Activated CD8-positive, alpha-beta memory T cell treated with anti-CD3 and anti-CD28 coated beads, Interleukin-2, amount 10 ng/mL, durations not matched to agents 7 days and 5 days (primary cell): ENCODE measurements around the gene ZNF407. TPM values are rescaled to one million over a fixed set of nuclear protein-coding genes. Genes with fewer than 3 reads are reported as not detected.
"Not testable (repeated sequence)": the region's sequence is repeated elsewhere in the genome, so short reads cannot be mapped to it uniquely, and the experiment has no call there.

Source experiments
- ATAC-seq: fragments of 150-1000 bp; cut with Tn5 transposase; one replicate; pipeline ENCODE4 v1.10.0; 2021; ENCODE audit warnings: moderate library complexity
- CTCF ChIA-PET: fragments of 350-600 bp; sonication (Branson Sonifier 250); formaldehyde crosslinking; loops from one replicate; lab custom pipeline; 2021; ENCODE audit warnings: antibody characterized with exemption; lab: Charles Lee
- DNase-seq: peaks from one replicate; pipeline ENCODE4 v3.0.0-alpha.2; 2020
- H3K27ac Mint-ChIP-seq: one replicate; pipeline ENCODE4 v1.8.0; 2021; ENCODE audit warnings: mild to moderate bottlenecking, mixed read lengths
- H3K27me3 Mint-ChIP-seq: one replicate; pipeline ENCODE4 v1.8.0; 2021; ENCODE audit warnings: mixed read lengths
- H3K36me3 Mint-ChIP-seq: one replicate; pipeline ENCODE4 v1.8.0; 2021; ENCODE audit warnings: mild to moderate bottlenecking, mixed read lengths
- H3K4me1 Mint-ChIP-seq: one replicate; pipeline ENCODE4 v1.8.0; 2021; ENCODE audit warnings: mixed read lengths
- H3K4me3 Mint-ChIP-seq: one replicate; pipeline ENCODE4 v1.8.0; 2021; ENCODE audit warnings: mild to moderate bottlenecking, moderate library complexity, mixed read lengths
- H3K9me3 Mint-ChIP-seq: one replicate; pipeline ENCODE4 v1.8.0; 2022; ENCODE audit warnings: low read depth, mixed read lengths
- total RNA-seq, 2 experiments: library from RNA; stranded (reverse); gene quantifications; one replicate each; pipeline ENCODE4 v1.2.3, GENCODE V29; 2021

ZNF407 gene
- total RNA-seq, 2 experiments from 2014 or later, result 12.9 to 16.6 TPM

DNA sequence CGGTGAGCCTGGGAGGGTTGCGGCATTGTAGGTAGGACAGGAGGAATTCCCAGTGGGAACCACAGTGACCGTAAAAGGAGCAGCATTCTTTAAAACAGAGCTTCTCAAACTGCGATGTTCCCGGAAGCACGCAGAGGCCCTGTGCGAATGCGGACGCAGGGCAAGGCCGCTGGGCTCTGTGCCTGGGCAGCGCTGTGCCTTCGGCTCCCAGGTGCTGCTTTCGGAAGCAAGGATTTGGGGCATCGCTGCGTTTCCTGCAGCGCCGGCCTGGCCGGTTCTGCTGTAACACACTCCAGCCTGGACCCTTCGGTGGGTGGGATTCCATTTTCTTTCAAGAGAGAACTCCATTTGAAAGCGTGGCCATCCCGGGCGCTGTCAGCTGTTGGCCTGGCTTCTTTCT, 492.7 kb downstream of the ZNF407 start:
- Mint-ChIP-seq H3K36me3 (no peaks in the 10 kb centered on the region), H3K27ac (no peak overlapping the region), H3K9me3 (peaks cover 9% of the 10 kb centered on the region), H3K4me3 (no peak overlapping the region), H3K27me3 (peaks cover 5% of the 10 kb centered on the region), H3K4me1 (no peaks in the 10 kb centered on the region)
- ATAC-seq (no peak), DNase-seq (peak; percentile 18)
- CTCF ChIA-PET, result no interaction called here

DNA sequence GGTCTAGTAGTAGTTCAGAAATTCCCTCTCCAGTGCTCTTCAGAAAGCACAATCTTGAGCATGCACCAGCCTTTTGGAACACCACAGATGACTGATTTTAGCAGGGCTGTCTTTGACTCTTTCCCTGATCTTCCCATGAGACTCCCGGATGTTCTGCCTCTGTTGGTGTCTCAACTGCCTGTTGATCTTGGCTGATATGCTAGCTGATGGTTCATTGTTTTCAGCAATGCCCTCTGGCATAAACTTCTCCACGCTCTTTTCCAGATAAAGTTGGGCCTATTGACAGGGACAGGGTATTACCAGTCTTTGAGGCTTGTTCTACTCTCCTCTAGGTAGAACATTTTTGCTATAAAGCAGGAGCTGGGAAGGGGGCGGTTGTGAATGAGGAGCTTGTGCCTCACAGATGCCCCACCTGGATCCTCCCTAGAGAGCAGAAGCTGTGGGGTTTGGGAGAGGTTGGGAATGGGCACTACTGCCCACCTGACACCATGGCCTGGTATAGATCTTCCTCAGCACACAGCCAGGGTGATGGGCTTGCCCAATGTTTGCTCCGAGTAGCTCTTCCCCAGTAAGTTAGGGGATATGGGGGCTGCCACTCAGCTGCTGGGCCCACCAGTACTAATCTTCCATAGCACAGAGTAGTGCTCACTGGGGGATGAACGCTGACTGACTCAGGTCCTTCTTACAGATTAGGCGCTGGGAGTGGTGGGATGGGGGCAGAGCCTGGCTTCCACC, 500.0 kb downstream of the ZNF407 start:
- Mint-ChIP-seq H3K4me3 (no peak overlapping the region), H3K27ac (no peak overlapping the region), H3K27me3 (peaks cover 6% of the 10 kb centered on the region), H3K9me3 (peaks cover 13% of the 10 kb centered on the region), H3K36me3 (peaks cover 3% of the 10 kb centered on the region), H3K4me1 (no peaks in the 10 kb centered on the region)
- ATAC-seq (no peak), DNase-seq (no peak)
- CTCF ChIA-PET, result no interaction called here

DNA sequence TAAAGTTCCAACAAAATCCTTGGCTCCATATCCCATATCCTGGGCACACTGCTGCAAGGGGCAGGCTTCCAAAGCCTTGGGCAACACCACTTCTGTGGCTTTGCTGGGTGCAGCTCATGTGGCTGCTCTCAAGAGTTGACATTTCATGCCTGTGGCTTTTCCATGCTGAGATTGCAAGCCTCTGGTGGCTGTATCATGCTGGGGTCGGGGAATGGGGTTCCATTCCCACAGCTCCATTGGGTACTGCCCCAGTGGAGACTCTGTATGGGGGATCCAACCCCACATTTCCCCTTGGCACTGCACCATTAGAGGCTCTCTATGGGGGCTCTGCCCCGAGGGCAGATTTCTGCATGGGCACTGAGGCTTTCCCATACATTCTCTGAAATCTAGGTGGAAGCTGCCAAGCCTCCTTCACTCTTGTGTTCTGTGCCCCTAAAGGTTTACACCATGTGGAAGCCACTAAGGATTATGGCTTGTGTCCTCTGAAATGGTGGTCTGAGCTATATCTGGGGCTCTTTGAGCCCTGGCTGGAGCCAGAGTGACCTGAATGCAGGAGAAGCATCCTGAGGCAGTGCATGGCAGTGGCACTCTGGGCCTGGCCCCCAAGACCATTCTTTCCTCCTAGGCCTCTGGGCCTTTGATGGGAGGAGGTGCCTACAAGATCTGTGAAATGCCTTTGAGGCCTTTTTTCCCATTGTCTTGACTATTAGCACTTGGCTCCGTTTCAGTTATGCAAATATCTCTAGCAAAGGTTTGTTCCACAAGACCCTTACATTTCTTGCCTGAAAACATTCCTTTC, 503.4 kb downstream of the ZNF407 start:
- ATAC-seq, result no peak
- DNase-seq, result no peak
- no peaks in the 10 kb centered on the region for H3K4me1 Mint-ChIP-seq
- peaks cover 3% of the 10 kb centered on the region for H3K36me3 Mint-ChIP-seq
- CTCF ChIA-PET, result no interaction called here
- no peaks in the 10 kb centered on the region for H3K27me3 Mint-ChIP-seq
- no peak overlapping the region for H3K4me3 Mint-ChIP-seq
- H3K9me3 Mint-ChIP-seq, result peaks cover 10% of the 10 kb centered on the region
- no peak overlapping the region for H3K27ac Mint-ChIP-seq

DNA sequence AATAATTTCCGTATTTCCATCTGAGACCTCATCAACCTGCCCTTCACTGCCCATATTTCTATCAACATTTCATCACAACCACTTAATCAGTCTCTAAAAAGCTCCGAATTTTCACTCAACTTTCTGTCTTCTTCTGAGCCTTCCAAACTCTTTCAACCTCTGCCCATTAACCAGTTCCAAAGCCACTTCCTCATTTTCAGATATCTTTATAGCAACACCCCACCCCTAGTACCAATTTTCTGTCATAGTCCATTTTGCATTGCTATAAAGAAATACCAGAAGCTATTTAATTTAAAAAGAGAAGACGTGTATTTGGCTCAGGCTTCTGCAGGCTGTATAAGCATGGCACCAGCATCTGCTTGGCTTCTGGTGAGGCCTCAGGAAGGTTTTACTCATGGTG, 504.2 kb downstream of the ZNF407 start:
- CTCF ChIA-PET, result no interaction called here
- H3K36me3 Mint-ChIP-seq, result peaks cover 3% of the 10 kb centered on the region
- no peaks in the 10 kb centered on the region for H3K4me1 Mint-ChIP-seq
- no peaks in the 10 kb centered on the region for H3K27me3 Mint-ChIP-seq
- H3K27ac Mint-ChIP-seq, result no peak overlapping the region
- no peak for ATAC-seq
- no peak for DNase-seq
- H3K4me3 Mint-ChIP-seq, result no peak overlapping the region
- peaks cover 9% of the 10 kb centered on the region for H3K9me3 Mint-ChIP-seq

DNA sequence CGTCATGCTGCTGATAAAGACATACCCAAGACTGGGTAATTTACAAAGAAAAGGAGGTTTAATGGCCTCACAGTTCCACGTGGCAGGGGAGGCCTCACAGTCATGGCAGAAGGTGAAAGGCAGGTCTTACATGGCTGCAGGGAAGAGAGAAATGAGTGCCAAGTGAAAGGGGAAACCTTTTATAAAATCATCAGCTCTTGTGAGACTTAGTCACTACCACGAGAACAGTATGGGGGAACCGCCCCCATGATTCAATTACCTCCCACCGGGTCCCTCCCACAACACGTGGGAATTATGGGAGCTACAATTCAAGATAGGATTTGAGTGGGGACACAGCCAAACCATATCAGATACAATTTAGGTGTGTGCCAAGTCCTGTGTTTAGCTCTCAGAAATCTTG, 506.4 kb downstream of the ZNF407 start:
- H3K4me1 Mint-ChIP-seq, H3K9me3 Mint-ChIP-seq, H3K27me3 Mint-ChIP-seq, ATAC-seq, H3K4me3 Mint-ChIP-seq, H3K36me3 Mint-ChIP-seq, CTCF ChIA-PET, H3K27ac Mint-ChIP-seq, DNase-seq: not testable (repeated sequence)

DNA sequence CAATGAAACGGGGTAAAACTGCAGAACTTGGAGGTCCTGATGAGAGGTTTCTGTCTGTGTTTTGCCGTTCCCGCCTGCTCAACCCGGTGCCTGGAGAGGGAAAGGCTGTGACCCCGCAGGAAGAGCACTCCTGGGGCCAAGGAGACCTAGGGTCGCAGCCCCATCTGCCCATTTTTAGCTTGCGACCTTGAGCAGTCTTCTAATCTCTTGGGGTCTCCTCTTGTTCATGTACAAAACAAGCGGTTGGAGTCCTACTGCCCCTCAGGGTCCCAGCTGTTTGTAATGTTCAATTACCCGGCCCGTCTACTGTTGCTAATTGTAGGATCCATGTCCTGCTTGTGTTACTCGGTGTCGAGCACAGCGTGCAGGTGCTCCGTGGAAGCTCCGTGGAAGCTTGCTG, 506.8 kb downstream of the ZNF407 start:
- H3K27ac Mint-ChIP-seq, result no peak overlapping the region
- H3K4me1 Mint-ChIP-seq, result no peaks in the 10 kb centered on the region
- CTCF ChIA-PET, result no interaction called here

DNA sequence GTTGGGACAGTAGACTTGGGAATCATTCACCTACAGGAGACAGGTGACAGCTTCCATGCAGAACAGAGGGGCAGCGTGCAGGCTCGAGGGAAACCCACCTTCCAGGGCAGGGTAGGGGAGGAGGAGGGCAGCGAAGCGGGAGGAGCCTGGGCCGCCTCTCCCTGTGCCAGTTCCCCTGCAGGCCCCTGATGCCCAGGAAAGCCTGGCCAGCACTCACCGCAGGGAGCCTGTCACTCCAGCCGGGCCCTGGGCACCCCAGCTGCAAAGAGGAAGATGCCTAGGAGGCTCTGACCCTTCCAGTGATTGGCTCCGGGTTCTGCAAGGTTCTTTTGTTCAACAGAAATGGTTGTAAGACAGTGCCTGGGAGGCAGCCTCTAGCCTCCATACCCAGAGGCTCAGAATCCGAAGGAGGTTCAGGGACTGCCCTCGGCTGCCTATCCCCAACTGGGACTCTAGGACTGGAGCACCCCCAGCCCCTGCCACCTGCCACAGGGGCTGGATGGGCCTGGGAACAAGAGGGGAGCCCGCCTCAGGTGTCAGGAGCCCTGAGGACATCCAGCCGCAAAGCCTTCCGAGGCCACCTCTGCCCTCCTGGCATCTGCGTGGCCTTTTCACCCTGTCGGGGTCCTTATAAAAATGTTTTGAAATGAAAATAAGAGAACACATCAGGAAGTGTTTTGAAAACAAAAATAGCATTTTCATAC, 508.0 kb downstream of the ZNF407 start:
- no peaks in the 10 kb centered on the region for H3K27me3 Mint-ChIP-seq
- no peaks in the 10 kb centered on the region for H3K36me3 Mint-ChIP-seq
- DNase-seq (no peak), ATAC-seq (no peak)
- H3K9me3 Mint-ChIP-seq, result no peaks in the 10 kb centered on the region
- CTCF ChIA-PET, result no interaction called here
- H3K27ac Mint-ChIP-seq, result no peak overlapping the region
- no peak overlapping the region for H3K4me3 Mint-ChIP-seq
- no peaks in the 10 kb centered on the region for H3K4me1 Mint-ChIP-seq

More for the DNA sequence above, 506.8 kb downstream of the ZNF407 start:
- DNase-seq, result peak; percentile 12
- H3K4me3 Mint-ChIP-seq, result no peak overlapping the region
- no peaks in the 10 kb centered on the region for H3K27me3 Mint-ChIP-seq
- peaks cover 2% of the 10 kb centered on the region for H3K36me3 Mint-ChIP-seq
- H3K9me3 Mint-ChIP-seq, result peaks cover 7% of the 10 kb centered on the region
- ATAC-seq, result no peak

DNA sequence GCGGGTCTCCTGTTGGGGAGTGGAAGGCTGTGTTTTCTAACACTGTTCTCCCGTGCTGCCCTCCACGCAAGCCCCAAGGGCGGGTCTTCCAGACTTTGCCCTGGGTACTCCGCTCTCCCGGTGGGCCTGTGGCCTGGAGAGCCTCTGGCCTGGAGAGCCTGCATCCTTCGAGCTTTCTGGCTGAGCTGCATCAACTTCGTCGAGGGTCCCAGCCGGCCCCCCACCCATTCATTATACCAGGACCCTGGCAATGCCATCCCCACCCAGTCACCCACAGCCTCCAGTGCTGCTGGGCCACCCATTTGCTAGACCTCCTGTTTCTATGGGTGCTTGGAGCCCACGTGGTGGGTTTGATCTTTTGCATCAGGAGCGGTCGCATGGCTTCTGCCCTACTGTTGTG, 509.1 kb downstream of the ZNF407 start:
- DNase-seq, result no peak
- Mint-ChIP-seq H3K9me3 (no peaks in the 10 kb centered on the region), H3K27me3 (no peaks in the 10 kb centered on the region), H3K4me1 (no peaks in the 10 kb centered on the region), H3K27ac (no peak overlapping the region), H3K4me3 (no peak overlapping the region), H3K36me3 (no peaks in the 10 kb centered on the region)
- CTCF ChIA-PET, result no interaction called here
- no peak for ATAC-seq

DNA sequence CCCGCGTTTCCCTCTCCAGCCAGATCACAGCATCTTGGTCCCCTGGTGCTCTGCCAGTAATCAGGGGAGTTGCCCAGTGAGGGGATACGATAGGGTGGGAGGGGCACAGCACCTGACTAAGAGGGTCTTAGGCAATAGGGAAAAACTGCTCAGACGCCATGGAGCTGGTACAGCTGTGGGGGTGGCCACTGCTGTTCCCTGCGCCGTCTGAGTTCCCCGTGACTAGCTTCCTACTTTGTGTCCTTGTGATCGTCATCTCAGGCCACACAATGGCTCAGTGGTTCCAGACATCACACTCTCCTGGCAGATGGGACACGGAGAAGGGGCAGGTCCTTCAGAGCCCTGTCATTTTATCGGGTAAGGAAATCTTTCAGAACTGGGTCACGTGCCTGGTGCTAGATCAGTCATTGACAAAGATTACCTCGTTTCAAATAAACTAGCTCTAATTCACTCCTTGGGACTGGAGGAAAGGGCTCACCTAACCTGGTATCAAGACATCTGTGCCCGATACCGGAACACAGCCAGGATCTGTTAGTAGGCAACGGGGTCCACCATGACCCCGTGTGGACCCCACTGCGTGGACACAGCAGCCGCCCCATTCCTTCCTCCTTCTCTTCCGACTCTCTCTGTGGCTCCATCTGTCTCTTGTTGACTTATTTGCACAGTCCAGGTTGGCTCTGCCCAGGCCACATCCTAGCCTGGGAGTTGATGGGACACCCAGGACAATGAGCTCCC, 509.7 kb downstream of the ZNF407 start:
- Mint-ChIP-seq H3K36me3 (no peaks in the 10 kb centered on the region), H3K9me3 (no peaks in the 10 kb centered on the region), H3K4me1 (no peaks in the 10 kb centered on the region), H3K4me3 (no peak overlapping the region), H3K27ac (no peak overlapping the region), H3K27me3 (no peaks in the 10 kb centered on the region)
- DNase-seq (no peak), ATAC-seq (no peak)
- CTCF ChIA-PET, result no interaction called here

DNA sequence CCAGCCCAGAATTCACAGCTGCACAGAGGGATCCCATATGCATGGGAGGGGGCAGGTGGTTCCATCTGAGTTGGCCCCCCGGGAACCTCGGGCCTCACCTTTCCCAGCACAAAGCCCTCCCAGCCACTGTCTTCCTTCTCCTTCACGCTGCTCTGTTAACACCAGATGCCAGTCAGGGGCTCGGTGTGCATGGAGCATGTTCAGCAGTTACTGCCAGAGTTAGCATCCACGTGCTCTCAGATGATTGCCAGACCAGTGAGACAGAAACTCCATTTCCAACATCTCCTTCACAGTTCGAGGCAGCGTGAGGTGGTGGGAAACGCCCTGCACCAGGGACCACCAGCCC, 510.2 kb downstream of the ZNF407 start:
- CTCF ChIA-PET, result no interaction called here
- H3K4me1 Mint-ChIP-seq, result no peaks in the 10 kb centered on the region

DNA sequence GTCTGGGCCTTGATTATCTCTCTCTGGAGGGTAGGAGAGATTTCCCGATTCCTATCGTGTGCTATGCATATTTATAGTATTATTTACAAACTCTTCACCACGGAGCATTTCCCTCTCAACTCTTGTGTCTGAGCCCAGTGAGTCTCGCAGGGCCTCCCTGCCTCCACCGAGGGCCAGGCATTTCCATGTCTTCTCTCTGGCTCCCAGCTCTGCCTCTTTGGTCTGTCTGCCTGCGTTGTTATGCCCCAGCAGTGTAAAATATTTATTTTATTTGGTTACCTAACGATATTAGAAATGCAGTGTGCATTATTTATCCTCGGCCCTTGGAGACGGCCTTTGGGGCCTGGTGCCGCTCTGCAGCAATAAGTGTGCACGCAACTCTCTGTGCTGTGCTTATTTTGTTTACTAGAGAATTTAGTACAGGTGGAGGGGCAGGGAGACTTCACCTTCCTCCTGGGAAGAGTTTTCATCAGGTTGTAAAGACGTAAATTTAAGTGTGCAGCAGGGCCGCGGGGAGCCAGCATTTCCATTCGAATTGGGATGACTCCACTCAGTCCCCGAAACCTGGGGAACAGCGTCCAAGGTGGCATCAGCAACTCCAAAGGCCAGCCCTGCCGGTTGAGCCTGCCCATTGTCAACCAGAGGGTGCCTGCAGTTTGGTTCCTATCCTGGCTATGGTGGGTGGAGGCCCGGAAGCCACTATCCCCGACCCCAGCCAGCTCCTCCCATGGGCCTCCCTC, 511.1 kb downstream of the ZNF407 start:
- ATAC-seq, result no peak
- H3K9me3 Mint-ChIP-seq, result no peaks in the 10 kb centered on the region
- no peaks in the 10 kb centered on the region for H3K36me3 Mint-ChIP-seq
- no peaks in the 10 kb centered on the region for H3K4me1 Mint-ChIP-seq
- no peak for DNase-seq
- no peak overlapping the region for H3K27ac Mint-ChIP-seq
- no peaks in the 10 kb centered on the region for H3K27me3 Mint-ChIP-seq
- CTCF ChIA-PET, result no interaction called here
- no peak overlapping the region for H3K4me3 Mint-ChIP-seq

More for the DNA sequence above, 510.2 kb downstream of the ZNF407 start:
- DNase-seq, result no peak
- no peak overlapping the region for H3K27ac Mint-ChIP-seq
- no peaks in the 10 kb centered on the region for H3K9me3 Mint-ChIP-seq
- ATAC-seq, result no peak
- H3K4me3 Mint-ChIP-seq, result no peak overlapping the region
- H3K27me3 Mint-ChIP-seq, result no peaks in the 10 kb centered on the region
- H3K36me3 Mint-ChIP-seq, result no peaks in the 10 kb centered on the region

DNA sequence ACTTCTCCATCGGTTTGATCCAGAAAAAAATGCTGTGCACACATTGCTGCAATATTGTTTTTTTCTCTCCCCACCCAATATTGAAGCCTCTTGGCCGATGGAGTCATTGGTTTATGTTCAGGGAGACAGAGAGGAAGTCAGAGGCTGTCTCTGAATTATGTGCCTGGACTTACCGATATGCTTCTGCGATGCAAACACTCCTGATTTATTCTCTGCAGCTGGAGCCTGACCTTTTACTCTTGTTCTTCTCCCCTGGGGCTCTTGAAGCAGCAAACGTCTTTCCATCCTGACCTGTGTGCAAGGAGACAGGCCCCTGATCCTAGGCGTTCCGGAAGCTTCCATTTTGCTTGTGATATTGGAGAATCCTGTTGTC, 511.6 kb downstream of the ZNF407 start:
- no peaks in the 10 kb centered on the region for H3K36me3 Mint-ChIP-seq
- H3K27ac Mint-ChIP-seq, result no peak overlapping the region
- ATAC-seq (no peak), DNase-seq (no peak)
- CTCF ChIA-PET, result no interaction called here
- no peaks in the 10 kb centered on the region for H3K9me3 Mint-ChIP-seq
- no peak overlapping the region for H3K4me3 Mint-ChIP-seq
- H3K27me3 Mint-ChIP-seq, result no peaks in the 10 kb centered on the region
- no peaks in the 10 kb centered on the region for H3K4me1 Mint-ChIP-seq

DNA sequence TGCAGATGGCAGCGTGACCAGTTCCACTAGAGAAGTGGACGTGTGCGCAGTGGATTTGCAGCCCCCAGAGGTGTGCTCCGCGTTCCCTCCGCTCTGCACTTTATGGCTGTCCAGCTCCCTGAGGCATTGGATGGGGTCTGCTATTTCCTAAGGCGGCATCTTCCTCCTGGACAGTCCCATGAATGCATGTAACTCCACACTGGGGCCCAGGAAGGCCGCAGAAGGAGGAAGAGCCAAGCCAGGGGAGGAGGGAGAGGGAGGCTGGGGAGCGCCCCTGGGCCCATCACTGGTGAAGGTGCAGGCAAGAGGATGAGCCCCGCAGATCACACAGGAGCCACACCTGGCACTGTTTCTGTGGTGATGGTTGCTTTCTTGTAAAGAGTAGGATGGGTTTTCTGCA, 512.1 kb downstream of the ZNF407 start:
- Mint-ChIP-seq H3K27ac (no peak overlapping the region), H3K36me3 (no peaks in the 10 kb centered on the region)

More for the DNA sequence above, 512.1 kb downstream of the ZNF407 start:
- Mint-ChIP-seq H3K27me3 (no peaks in the 10 kb centered on the region), H3K4me3 (no peak overlapping the region), H3K4me1 (no peaks in the 10 kb centered on the region), H3K9me3 (no peaks in the 10 kb centered on the region)
- CTCF ChIA-PET, result no interaction called here
- no peak for ATAC-seq
- peak; percentile 16 for DNase-seq
